GM23338 (cell line): ENCODE data around the gene DUS2. TPM values are rescaled to one million over a fixed set of nuclear protein-coding genes. Genes with fewer than 3 reads are reported as not detected.

ENCODE experiments used
- ATAC-seq: fragments of 200-7000 bp; cut with Tn5 transposase; 3 replicates; pipeline ENCODE4 v1.9.1; 2020
- DNase-seq: peaks from one replicate; pipeline ENCODE4 v3.0.0-alpha.2; 2015; ENCODE audit warnings: low spot score
- H2AFZ ChIP-seq: fragments of 200-600 bp; sonication (generic); 2 replicates; pipeline ENCODE4 v1.8.0; 2016; ENCODE audit warnings: antibody characterized with exemption, mild to moderate bottlenecking, moderate library complexity
- H3F3A ChIP-seq: fragments of 200-600 bp; sonication (generic); replicated peaks from 2 replicates; pipeline ENCODE4 v1.8.0; 2017; ENCODE audit warnings: antibody characterized with exemption, mixed run types, low read depth
- H3K27ac ChIP-seq: fragments of 200-600 bp; sonication (generic); 2 replicates; pipeline ENCODE4 v1.6.1; 2016; ENCODE audit warnings: low read depth
- H3K27me3 ChIP-seq: fragments of 200-600 bp; sonication (generic); 2 replicates; pipeline ENCODE4 v1.8.0; 2016; ENCODE audit warnings: mild to moderate bottlenecking, mixed run types, moderate library complexity; ENCODE audit not compliant: insufficient read depth
- H3K36me3 ChIP-seq: fragments of 200-600 bp; sonication (generic); 2 replicates; pipeline ENCODE4 v1.8.0; 2016; ENCODE audit warnings: mild to moderate bottlenecking; ENCODE audit not compliant: insufficient read depth
- H3K4me1 ChIP-seq: fragments of 200-600 bp; sonication (generic); 2 replicates; pipeline ENCODE4 v1.8.0; 2016; ENCODE audit warnings: mild to moderate bottlenecking, moderate library complexity; ENCODE audit not compliant: insufficient read depth
- H3K4me2 ChIP-seq: fragments of 200-600 bp; sonication (generic); 2 replicates; pipeline ENCODE4 v1.7.1; 2017; ENCODE audit warnings: mixed run types
- H3K4me3 ChIP-seq: fragments of 200-600 bp; sonication (generic); 2 replicates; pipeline ENCODE4 v1.6.1; 2016; ENCODE audit warnings: mixed run types
- H3K79me2 ChIP-seq: fragments of 200-600 bp; sonication (generic); replicated peaks from 2 replicates; pipeline ENCODE4 v1.8.0; 2017; ENCODE audit warnings: mild to moderate bottlenecking; ENCODE audit not compliant: insufficient read depth
- H3K9me2 ChIP-seq: fragments of 200-600 bp; sonication (generic); 2 replicates; pipeline ENCODE4 v1.8.0; 2017; ENCODE audit not compliant: insufficient read depth
- H4K20me1 ChIP-seq: fragments of 200-600 bp; sonication (generic); replicated peaks from 2 replicates; pipeline ENCODE4 v1.8.0; 2017; ENCODE audit warnings: mild to moderate bottlenecking; ENCODE audit not compliant: insufficient read depth
- H3K27ac Mint-ChIP-seq: 2 replicates; pipeline ENCODE4 v1.8.0; 2020; ENCODE audit warnings: inconsistent platforms, mild to moderate bottlenecking, moderate library complexity, mixed read lengths
- H3K27me3 Mint-ChIP-seq: 3 replicates; pipeline ENCODE4 v1.8.0; 2022; ENCODE audit warnings: low read depth, mild to moderate bottlenecking, moderate library complexity, mixed read lengths, inconsistent platforms; ENCODE audit not compliant: insufficient read depth, poor library complexity
- H3K36me3 Mint-ChIP-seq: 3 replicates; pipeline ENCODE4 v1.8.0; 2021; ENCODE audit warnings: low read depth, mild to moderate bottlenecking, inconsistent platforms, moderate library complexity, mixed read lengths
- H3K4me1 Mint-ChIP-seq: 3 replicates; pipeline ENCODE4 v1.8.0; 2020; ENCODE audit warnings: mild to moderate bottlenecking, inconsistent platforms, mixed read lengths
- H3K4me3 Mint-ChIP-seq: 3 replicates; pipeline ENCODE4 v1.8.0; 2021; ENCODE audit warnings: moderate library complexity, mild to moderate bottlenecking, inconsistent platforms, mixed read lengths
- H3K9me3 Mint-ChIP-seq: 3 replicates; pipeline ENCODE4 v1.8.0; 2020; ENCODE audit warnings: moderate library complexity, mild to moderate bottlenecking, inconsistent platforms, mixed read lengths
- CREB1 ChIP-seq: fragments of 250-450 bp; sonication (Bioruptor Pico); IDR thresholded peaks from 2 replicates; pipeline ENCODE4 v1.5.0; 2020; ENCODE audit warnings: low read depth, mild to moderate bottlenecking, moderate library complexity
- ETS1 ChIP-seq: IDR thresholded peaks from 2 replicates; pipeline ENCODE4 v1.6.1; 2016; ENCODE audit warnings: antibody characterized with exemption
- EZH2 ChIP-seq: fragments of 200-600 bp; sonication (generic); IDR thresholded peaks from one replicate; pipeline ENCODE4 v1.8.0; 2017; ENCODE audit warnings: antibody characterized with exemption, mild to moderate bottlenecking, low read depth; ENCODE audit not compliant: unreplicated experiment
- EZH2phosphoT487 ChIP-seq: fragments of 200-600 bp; sonication (generic); IDR thresholded peaks from one replicate; pipeline ENCODE4 v1.8.1; 2018; ENCODE audit warnings: antibody characterized with exemption; ENCODE audit not compliant: unreplicated experiment
- JUNB ChIP-seq: IDR thresholded peaks from one replicate; pipeline ENCODE4 v1.6.1; 2016; ENCODE audit warnings: antibody characterized with exemption; ENCODE audit not compliant: unreplicated experiment
- NANOG ChIP-seq: IDR thresholded peaks from 2 replicates; pipeline ENCODE4 v1.6.1; 2016; ENCODE audit warnings: antibody characterized with exemption, borderline replicate concordance
- POLR2AphosphoS5 ChIP-seq: IDR thresholded peaks from 2 replicates; pipeline ENCODE4 v1.6.1; 2016; ENCODE audit warnings: antibody characterized with exemption, low read depth
- STAT1 ChIP-seq: IDR thresholded peaks from one replicate; pipeline ENCODE4 v1.6.1; 2016; ENCODE audit warnings: antibody characterized with exemption; ENCODE audit not compliant: unreplicated experiment
- ZNF331 ChIP-seq: fragments of 250-450 bp; sonication (Bioruptor Pico); IDR thresholded peaks from 2 replicates; pipeline ENCODE4 v1.5.0; 2020; ENCODE audit warnings: low read depth, mild to moderate bottlenecking, moderate library complexity
- ZNF462 ChIP-seq: fragments of 250-450 bp; sonication (Bioruptor Pico); IDR thresholded peaks from 2 replicates; pipeline ENCODE4 v1.5.0; 2020; ENCODE audit warnings: mild to moderate bottlenecking, moderate library complexity
- polyA plus RNA-seq: library from polyadenylated mRNA; unstranded; fragments of >200 nt; fragmentation: Nextera tagmentation; extraction: Ambion mirVana; gene quantifications from 2 replicates; pipeline ENCODE4 v1.2.1, GENCODE V29; 2016
- total RNA-seq: library from RNA; depleted of rRNA; stranded (reverse); fragments of >200 nt; shearing (Covaris generic); gene quantifications from 2 replicates; pipeline ENCODE4 v1.2.3, GENCODE V29; 2014
- TF ChIP-seq, protein P1 (sequence below), 2 experiments: fragments of 200-600 bp in 1 of 2; sonication (generic) in 1 of 2; conservative IDR thresholded peaks; 2 replicates each; pipeline versions ENCODE4 v1.5.1 to v1.6.1; 2016 to 2017; ENCODE audit warnings: antibody characterized with exemption in 2 of 2, low read depth in 2 of 2, mild to moderate bottlenecking in 2 of 2, moderate library complexity in 1 of 2

The DUS2 gene
- total and polyA plus RNA-seq, 2 experiments from 2014 or later: 13.3 to 26.4 TPM

- TF ChIP-seq, protein P1, sequence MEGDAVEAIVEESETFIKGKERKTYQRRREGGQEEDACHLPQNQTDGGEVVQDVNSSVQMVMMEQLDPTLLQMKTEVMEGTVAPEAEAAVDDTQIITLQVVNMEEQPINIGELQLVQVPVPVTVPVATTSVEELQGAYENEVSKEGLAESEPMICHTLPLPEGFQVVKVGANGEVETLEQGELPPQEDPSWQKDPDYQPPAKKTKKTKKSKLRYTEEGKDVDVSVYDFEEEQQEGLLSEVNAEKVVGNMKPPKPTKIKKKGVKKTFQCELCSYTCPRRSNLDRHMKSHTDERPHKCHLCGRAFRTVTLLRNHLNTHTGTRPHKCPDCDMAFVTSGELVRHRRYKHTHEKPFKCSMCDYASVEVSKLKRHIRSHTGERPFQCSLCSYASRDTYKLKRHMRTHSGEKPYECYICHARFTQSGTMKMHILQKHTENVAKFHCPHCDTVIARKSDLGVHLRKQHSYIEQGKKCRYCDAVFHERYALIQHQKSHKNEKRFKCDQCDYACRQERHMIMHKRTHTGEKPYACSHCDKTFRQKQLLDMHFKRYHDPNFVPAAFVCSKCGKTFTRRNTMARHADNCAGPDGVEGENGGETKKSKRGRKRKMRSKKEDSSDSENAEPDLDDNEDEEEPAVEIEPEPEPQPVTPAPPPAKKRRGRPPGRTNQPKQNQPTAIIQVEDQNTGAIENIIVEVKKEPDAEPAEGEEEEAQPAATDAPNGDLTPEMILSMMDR (conservative IDR thresholded peaks at IDR 0.05; ENCODE audit: low read depth in 2 of 2): no peak
These were observed 62.4 kb downstream of the DUS2 start, which contains the start of gene NFATC3 (continued) for GRCh38 chr16:68085259-68086071.

DNA sequence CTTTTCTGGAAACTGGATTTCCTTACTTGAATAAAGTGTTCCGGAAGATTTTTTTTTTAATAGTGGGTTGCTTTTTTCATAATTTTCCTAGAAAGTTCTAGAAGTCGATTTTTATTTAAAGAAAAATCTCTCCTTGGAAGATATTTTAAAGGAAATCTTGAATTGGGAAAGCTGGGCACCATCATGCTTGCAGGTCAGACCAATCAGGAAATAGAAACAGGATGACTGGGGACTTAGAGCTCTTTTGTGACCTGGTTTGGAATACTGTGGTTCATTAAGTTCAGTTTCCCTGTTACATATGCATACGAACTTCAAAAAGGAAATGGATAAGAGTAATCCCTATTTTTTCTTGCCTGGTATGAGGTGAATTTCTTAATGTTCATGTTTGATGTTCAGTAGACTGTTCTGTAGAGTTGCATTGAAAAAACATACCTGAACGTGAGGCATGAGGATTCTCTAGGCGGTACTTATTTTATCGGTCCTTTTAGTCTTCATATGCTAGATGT, 63.3 kb downstream of the DUS2 start:
- Mint-ChIP-seq H3K4me3 (peak overlapping the region; percentile 99), H3K27me3 (peaks cover 9% of the 10 kb centered on the region), H3K36me3 (no peaks in the 10 kb centered on the region; the same call in 2 of the 3 replicates), H3K27ac (no peak overlapping the region), H3K9me3 (no peaks in the 10 kb centered on the region), H3K4me1 (peaks cover 27% of the 10 kb centered on the region)
- Histone ChIP-seq H3K9me2 (no peaks in the 10 kb centered on the region), H3F3A (peaks cover 9% of the 10 kb centered on the region), H3K27ac (no peak overlapping the region), H4K20me1 (peaks cover 24% of the 10 kb centered on the region), H3K36me3 (no peaks in the 10 kb centered on the region), H3K79me2 (peaks cover 57% of the 10 kb centered on the region), H3K4me3 (peak overlapping the region; percentile 60), H2AFZ (no peak overlapping the region), H3K4me1 (peaks cover 23% of the 10 kb centered on the region), H3K27me3 (no peaks in the 10 kb centered on the region), H3K4me2 (peak overlapping the region; percentile 82)
- DNase-seq (peak; percentile 59), ATAC-seq (no peak)
- TF ChIP-seq CREB1 (CRISPR knock-in tag): no peak
- no peak for TF ChIP-seq EZH2
- no peak for TF ChIP-seq STAT1
- no peak for TF ChIP-seq ZNF462 (CRISPR knock-in tag)
- no peak for TF ChIP-seq EZH2phosphoT487
- TF ChIP-seq JUNB: no peak
- TF ChIP-seq POLR2AphosphoS5: no peak
- TF ChIP-seq ZNF331 (CRISPR knock-in tag): no peak
- TF ChIP-seq ETS1: no peak
- TF ChIP-seq NANOG: no peak
